GM12864 (cell line): ENCODE results near the gene SRPK1.
"Not testable (repeated sequence)": the region's sequence is repeated elsewhere in the genome, so short reads cannot be mapped to it uniquely, and the experiment has no call there.

ENCODE experiments used
- DNase-seq: peaks from one replicate; pipeline ENCODE4 v3.0.0-alpha.2; 2011; ENCODE audit warnings: low read depth
- H3K4me3 ChIP-seq: 2 replicates; pipeline ENCODE4 v1.5.1; 2011; ENCODE audit warnings: mild to moderate bottlenecking, low read depth, low read length, control low read depth
- TF ChIP-seq, protein P1 (sequence below): IDR thresholded peaks from 2 replicates; pipeline ENCODE4 v1.5.1; 2011; ENCODE audit warnings: low read depth, mild to moderate bottlenecking, moderate library complexity, low read length, control low read depth, inconsistent platforms; ENCODE audit errors: missing control alignments

SRPK1 gene

DNA sequence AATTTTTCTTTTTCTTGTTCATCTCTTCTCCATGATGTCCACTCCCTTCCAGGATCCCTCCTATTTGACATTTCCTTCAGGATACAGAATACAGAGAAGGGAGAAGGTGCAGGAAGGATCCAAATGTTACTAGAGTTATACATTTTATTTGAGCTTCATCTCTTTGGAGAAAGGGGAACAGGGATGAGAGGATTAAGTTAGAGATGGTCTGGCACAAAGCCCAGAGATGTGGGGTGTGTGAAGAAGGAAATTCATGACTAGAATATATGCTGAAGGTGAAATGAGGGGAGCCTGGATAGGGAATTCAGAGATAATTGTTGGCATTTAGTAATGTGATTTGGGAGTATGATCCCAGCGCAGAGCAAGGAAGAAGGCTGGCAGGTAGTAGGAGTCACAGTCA, 22.5 kb upstream of the SRPK1 start:
- DNase-seq: no peak
- H3K4me3 ChIP-seq: no peak overlapping the region

DNA sequence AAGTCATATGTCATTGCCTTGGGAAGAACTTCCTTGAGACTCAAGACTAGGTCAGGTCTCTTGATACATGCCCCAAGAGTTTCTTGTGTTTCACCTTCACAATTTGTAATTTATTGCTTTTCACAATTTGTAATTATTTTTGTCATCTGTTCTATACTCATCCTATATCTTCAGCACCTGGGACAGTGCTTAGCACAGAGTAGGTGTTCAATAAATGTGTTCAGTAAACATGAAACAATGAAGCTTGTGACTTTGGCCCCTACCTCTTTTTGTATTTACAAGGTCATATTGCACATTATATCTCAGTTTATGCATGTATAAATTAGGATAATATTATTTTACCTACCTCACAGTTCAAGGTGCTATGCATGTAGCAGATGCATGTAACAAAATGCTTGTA, 21.5 kb upstream of the SRPK1 start:
- TF ChIP-seq, protein P1, sequence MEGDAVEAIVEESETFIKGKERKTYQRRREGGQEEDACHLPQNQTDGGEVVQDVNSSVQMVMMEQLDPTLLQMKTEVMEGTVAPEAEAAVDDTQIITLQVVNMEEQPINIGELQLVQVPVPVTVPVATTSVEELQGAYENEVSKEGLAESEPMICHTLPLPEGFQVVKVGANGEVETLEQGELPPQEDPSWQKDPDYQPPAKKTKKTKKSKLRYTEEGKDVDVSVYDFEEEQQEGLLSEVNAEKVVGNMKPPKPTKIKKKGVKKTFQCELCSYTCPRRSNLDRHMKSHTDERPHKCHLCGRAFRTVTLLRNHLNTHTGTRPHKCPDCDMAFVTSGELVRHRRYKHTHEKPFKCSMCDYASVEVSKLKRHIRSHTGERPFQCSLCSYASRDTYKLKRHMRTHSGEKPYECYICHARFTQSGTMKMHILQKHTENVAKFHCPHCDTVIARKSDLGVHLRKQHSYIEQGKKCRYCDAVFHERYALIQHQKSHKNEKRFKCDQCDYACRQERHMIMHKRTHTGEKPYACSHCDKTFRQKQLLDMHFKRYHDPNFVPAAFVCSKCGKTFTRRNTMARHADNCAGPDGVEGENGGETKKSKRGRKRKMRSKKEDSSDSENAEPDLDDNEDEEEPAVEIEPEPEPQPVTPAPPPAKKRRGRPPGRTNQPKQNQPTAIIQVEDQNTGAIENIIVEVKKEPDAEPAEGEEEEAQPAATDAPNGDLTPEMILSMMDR: no peak
- H3K4me3 ChIP-seq: no peak overlapping the region
- DNase-seq: no peak

More for the DNA sequence above, 22.5 kb upstream of the SRPK1 start:
- TF ChIP-seq, protein P1: no peak

DNA sequence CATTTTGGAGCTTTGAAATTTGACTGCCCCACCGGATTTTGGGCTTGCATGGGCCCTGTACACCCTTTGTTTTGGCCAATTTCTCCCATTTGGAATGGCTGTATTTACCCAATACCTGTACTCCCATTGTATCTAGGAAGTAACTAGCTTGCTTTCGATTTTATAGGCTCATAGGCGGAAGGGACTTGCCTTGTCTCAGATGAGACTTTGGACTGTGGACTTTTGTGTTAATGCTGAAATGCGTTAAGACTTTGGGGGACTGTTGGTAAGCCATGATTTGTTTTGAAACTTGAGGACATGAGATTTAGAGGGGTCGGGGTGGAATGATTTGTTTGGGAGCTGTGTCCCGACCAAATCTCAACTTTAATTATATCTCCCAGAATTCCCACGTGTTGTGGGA, 20.3 kb upstream of the SRPK1 start:
- DNase-seq, H3K4me3 ChIP-seq: not testable (repeated sequence)

DNA sequence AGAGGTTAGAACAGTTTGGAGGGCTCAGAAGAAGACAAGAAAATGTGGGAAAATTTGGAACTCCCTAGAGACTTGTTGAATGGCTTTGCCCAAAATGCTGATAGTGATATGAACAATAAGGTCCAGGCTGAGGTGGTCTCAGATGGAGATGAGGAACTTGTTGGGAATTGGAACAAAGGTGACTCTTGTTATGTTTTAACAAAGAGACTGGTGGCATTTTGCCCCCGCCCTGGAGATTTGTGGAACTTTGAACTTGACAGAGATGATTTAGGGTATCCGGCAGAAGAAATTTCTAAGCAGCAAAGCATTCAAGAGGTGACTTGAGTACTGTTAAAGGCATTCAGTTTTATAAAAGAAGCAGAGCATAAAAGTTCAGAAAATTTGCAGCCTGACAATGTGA, 19.1 kb upstream of the SRPK1 start:
- DNase-seq, H3K4me3 ChIP-seq: not testable (repeated sequence)

DNA sequence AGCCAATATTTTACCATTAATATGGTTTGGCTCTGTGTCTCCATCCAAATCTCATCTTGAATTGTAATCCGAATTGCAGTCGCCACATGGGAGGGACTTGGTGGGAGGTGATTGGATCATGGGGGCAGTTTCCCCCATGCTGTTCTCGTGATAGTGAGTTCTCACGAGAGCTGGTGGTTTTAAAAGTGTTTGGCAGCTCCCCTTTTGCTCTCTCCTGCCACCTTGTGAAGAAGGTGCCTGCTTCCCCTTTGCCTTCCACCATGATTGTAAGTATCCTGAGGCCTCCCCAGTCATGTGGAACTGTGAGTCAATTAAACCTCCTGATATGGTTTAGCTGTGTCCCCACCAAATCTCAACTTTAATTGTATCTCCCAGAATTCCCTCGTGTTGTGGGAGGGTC, 18.4 kb upstream of the SRPK1 start:
- DNase-seq, H3K4me3 ChIP-seq: not testable (repeated sequence)

DNA sequence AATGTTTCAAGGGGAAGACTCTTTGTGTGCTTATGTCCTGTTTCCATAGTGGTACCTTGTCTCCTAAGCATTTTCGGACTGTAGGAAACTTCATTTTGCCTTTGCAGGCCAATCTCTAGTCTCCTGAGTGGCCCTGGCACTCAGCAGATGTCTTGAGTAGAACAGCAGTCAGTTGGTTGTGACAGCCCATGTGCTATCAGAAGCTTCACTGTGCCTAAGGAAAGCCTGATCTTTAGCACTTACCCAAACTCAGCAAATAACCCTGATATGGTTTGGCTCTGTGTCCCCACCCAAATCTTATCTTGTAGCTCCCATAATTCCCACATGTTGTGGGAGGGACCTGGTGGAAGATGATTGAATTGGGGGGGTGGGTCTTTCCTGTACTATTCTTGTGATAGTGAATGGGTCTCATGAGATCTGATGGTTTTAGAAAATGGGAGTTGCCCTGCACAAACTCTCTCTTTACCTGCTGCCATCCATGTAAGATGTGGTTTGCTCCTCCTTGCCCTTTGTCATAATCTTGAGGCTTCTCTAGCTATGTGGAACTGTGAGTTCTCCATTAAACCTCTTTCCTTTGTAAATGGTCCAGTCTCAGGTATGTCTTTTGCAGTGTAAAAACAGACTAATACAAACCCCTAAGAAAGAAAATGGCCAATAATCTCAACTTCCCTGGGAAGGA, 15.9 kb upstream of the SRPK1 start:
- TF ChIP-seq, protein P1: no peak
- DNase-seq: no peak
- H3K4me3 ChIP-seq: no peak overlapping the region

DNA sequence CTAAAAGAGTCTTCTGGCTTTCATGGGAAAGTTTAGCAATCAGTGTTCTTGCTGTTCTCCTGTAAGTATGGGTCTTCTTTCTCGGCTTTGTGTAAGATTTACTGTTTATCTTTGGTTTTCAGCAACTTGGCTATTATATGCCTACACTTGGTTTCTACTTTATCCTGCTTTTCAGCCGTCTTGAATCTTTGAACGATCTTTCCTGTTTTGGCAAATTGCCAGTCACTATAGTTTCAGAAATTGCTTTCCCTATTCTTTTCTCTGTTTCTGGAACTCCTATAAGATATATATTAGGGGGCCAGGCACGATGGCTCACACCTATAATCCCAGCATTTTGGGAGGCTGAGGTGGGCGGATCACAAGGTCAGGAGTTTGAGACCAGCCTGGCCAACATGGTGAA, 14.6 kb upstream of the SRPK1 start:
- no peak for DNase-seq
- H3K4me3 ChIP-seq: no peak overlapping the region
- TF ChIP-seq, protein P1: no peak

DNA sequence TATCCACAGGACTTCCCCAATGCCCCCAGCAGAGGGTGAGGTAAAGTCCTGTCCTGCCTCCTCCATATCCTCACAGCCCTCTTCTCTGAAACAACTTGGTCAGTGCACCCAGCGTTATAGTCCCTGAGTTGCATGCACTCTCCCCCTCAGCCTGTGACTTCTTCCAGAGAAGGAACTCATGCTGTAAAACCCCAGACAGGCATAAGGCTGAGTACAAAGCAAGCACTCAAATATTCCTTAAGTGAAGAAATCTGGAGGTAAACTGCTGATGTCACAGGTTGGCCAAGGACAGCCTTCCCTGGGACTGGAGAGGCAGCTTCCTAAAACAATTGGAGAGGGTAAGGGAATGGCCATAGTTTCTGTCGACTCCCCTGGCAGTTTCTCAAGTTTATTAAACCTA, 12.9 kb upstream of the SRPK1 start:
- TF ChIP-seq, protein P1: no peak
- no peak for DNase-seq
- H3K4me3 ChIP-seq: no peak overlapping the region

DNA sequence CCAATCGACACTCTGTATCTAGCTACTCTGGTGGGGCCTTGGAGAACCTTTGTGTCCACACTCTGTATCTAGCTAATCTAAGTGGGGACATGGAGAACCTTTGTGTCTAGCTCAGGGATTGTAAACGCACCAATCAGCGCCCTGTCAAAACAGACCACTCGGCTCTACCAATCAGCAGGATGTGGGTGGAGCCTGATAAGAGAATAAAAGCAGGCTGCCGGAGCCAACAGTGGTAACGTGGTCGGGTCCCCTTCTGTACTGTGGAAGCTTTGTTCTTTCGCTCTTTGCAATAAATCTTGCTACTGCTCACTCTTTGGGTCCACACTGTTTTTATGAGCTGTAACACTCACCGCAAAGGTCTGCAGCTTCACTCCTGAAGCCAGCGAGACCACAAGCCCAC, 11.0 kb upstream of the SRPK1 start:
- not testable (repeated sequence) for DNase-seq, H3K4me3 ChIP-seq
